RWPE2 (cell line): Measurements from ENCODE around the gene SLC1A3.
A peak's percentile ranks its signal among the peaks of the same experiment; 100 is the strongest.

ENCODE experiments used
- ATAC-seq: fragments of 200-7000 bp; cut with Tn5 transposase; 3 replicates; pipeline ENCODE4 v1.9.1; 2021; ENCODE audit warnings: low read depth
- DNase-seq: peaks from one replicate; pipeline ENCODE4 v3.0.0-alpha.2; 2020; ENCODE audit warnings: low spot score
- H3K27ac ChIP-seq: fragments of 450-650 bp; 2 replicates; pipeline ENCODE4 v1.5.1; 2017; ENCODE audit warnings: mild to moderate bottlenecking; ENCODE audit not compliant: poor library complexity, severe bottlenecking
- H3K27me3 ChIP-seq: fragments of 250-450 bp; sonication (Bioruptor Pico); 2 replicates; pipeline ENCODE4 v1.5.1; 2021; ENCODE audit warnings: mild to moderate bottlenecking, moderate library complexity; ENCODE audit not compliant: insufficient read depth, poor library complexity, severe bottlenecking
- H3K36me3 ChIP-seq: fragments of 250-450 bp; sonication (Bioruptor Pico); 2 replicates; pipeline ENCODE4 v1.5.1; 2020; ENCODE audit warnings: low read depth, mild to moderate bottlenecking, moderate library complexity
- H3K4me1 ChIP-seq: fragments of 250-450 bp; sonication (Bioruptor Pico); 2 replicates; pipeline ENCODE4 v1.5.1; 2021; ENCODE audit warnings: mild to moderate bottlenecking, moderate library complexity; ENCODE audit not compliant: insufficient read depth, poor library complexity, severe bottlenecking
- H3K4me3 ChIP-seq: fragments of 250-450 bp; sonication (Bioruptor Pico); 2 replicates; pipeline ENCODE4 v1.5.1; 2021; ENCODE audit warnings: mild to moderate bottlenecking, moderate library complexity; ENCODE audit not compliant: severe bottlenecking
- H3K9me3 ChIP-seq: fragments of 250-450 bp; sonication (Bioruptor Pico); 2 replicates; pipeline ENCODE4 v1.5.1; 2021; ENCODE audit warnings: mild to moderate bottlenecking, moderate library complexity; ENCODE audit not compliant: severe bottlenecking
- TF ChIP-seq, protein P1 (sequence below): fragments of 450-650 bp; IDR thresholded peaks from one replicate; pipeline ENCODE4 v1.5.1; 2017; ENCODE audit warnings: mild to moderate bottlenecking, moderate library complexity; ENCODE audit not compliant: poor library complexity, severe bottlenecking

Gene SLC1A3

DNA sequence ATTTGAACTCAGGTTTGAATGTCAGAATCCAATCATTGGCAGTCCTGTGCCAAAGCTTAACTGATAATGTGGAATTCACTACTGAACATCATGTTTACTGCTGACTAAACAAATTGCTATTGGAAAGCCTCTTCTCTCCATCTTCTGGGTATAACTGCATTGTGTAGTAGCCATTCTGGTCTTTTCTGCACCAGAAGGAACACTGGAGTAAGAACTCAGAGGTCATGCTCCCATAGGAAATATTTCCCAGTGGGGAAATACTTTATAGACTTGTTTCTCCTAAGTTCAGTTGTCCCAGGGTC is 25.9 kb downstream of the SLC1A3 start:
- no peaks in the 10 kb centered on the region for H3K9me3 ChIP-seq
- ATAC-seq = no peak
- TF ChIP-seq, protein P1, sequence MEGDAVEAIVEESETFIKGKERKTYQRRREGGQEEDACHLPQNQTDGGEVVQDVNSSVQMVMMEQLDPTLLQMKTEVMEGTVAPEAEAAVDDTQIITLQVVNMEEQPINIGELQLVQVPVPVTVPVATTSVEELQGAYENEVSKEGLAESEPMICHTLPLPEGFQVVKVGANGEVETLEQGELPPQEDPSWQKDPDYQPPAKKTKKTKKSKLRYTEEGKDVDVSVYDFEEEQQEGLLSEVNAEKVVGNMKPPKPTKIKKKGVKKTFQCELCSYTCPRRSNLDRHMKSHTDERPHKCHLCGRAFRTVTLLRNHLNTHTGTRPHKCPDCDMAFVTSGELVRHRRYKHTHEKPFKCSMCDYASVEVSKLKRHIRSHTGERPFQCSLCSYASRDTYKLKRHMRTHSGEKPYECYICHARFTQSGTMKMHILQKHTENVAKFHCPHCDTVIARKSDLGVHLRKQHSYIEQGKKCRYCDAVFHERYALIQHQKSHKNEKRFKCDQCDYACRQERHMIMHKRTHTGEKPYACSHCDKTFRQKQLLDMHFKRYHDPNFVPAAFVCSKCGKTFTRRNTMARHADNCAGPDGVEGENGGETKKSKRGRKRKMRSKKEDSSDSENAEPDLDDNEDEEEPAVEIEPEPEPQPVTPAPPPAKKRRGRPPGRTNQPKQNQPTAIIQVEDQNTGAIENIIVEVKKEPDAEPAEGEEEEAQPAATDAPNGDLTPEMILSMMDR = no peak
- H3K4me1 ChIP-seq = no peaks in the 10 kb centered on the region
- no peaks in the 10 kb centered on the region for H3K36me3 ChIP-seq
- H3K4me3 ChIP-seq = no peak overlapping the region
- H3K27ac ChIP-seq = no peak overlapping the region
- DNase-seq = no peak
- no peaks in the 10 kb centered on the region for H3K27me3 ChIP-seq

DNA sequence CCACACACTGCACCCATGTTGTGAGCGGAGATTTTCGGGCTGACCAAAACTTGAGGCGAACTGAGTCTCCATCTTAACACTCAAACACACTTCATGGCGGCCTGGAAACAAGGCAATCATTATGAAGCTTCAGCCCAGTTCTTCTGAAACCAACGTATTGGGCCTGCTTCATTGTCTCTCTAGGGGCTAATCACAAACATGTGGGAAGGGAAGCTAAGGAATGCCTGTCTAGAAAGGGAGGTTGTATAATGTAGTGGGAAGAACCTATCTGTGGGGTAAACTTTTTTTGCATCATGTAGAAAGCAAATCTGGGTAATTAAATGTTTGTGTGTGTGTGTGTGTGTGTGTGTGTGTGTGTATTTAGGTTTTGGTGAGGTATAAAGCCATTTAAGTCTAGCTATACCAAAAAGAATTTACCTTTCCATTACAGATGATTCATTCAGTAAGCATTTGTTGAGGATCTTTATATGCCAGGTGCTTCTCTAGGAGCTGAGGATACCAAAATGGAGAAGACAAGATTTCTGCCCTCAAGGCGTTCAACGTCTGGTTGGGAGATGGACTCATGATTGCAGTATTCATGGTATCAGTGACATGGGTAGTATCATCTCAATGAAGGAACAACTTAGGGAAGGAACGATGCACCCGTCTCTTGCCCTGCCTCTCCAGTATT is 29.4 kb downstream of the SLC1A3 start:
- H3K4me1 ChIP-seq = peaks cover 1% of the 10 kb centered on the region
- no peaks in the 10 kb centered on the region for H3K36me3 ChIP-seq

DNA sequence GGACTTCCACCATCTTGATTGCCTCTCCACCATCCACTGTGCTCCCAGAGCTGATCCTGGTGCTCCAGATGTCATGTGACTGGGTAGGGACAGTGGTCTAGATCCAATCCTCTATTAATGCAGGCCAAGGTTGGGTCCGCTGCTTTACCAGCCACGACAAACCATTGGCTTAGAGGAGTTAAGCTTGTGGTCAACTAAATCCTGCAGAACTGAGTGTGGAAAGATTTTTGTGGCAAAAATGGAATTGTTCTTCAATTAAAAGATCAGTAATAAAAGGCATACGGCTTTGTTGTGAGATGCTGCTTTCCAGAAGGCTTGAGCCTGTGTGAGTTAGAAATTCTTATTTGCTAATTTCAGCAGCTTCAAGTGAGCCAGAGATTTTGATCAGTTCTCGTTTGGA is 30.7 kb downstream of the SLC1A3 start:
- Histone ChIP-seq H3K27ac (no peak overlapping the region), H3K27me3 (no peaks in the 10 kb centered on the region), H3K4me1 (peaks cover 6% of the 10 kb centered on the region), H3K36me3 (no peaks in the 10 kb centered on the region), H3K9me3 (no peaks in the 10 kb centered on the region), H3K4me3 (no peak overlapping the region)
- no peak for ATAC-seq
- TF ChIP-seq, protein P1 = no peak
- DNase-seq = no peak

More for the DNA sequence above, 29.4 kb downstream of the SLC1A3 start:
- TF ChIP-seq, protein P1 = no peak
- Histone ChIP-seq H3K27me3 (no peaks in the 10 kb centered on the region), H3K4me3 (no peak overlapping the region), H3K27ac (no peak overlapping the region), H3K9me3 (no peaks in the 10 kb centered on the region)
- DNase-seq (no peak), ATAC-seq (peak; percentile 68)

DNA sequence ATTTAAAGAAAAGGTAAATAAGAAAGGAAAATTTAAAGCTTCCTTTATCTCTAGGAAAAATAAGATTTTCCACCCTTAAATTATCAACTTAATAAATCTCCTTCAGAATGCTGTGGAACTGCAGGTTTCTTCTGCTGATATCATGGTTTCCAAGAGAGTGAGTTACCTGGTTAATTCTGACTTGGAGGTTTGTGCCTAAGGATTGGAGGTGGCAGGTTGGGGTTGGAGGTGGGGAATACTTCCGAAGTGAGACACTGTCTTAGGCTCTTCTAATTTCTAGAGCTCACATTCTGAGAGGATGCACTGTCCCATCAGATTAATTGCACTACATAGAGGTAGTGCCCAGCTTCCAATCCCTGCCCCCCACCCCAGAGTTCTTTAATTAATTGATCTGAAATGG is 31.1 kb downstream of the SLC1A3 start:
- ATAC-seq = no peak
- H3K4me3 ChIP-seq = no peak overlapping the region
- H3K4me1 ChIP-seq = peaks cover 6% of the 10 kb centered on the region
- no peak for DNase-seq
- no peaks in the 10 kb centered on the region for H3K36me3 ChIP-seq
- no peak overlapping the region for H3K27ac ChIP-seq
- H3K9me3 ChIP-seq = no peaks in the 10 kb centered on the region
- no peaks in the 10 kb centered on the region for H3K27me3 ChIP-seq
- TF ChIP-seq, protein P1 = no peak

DNA sequence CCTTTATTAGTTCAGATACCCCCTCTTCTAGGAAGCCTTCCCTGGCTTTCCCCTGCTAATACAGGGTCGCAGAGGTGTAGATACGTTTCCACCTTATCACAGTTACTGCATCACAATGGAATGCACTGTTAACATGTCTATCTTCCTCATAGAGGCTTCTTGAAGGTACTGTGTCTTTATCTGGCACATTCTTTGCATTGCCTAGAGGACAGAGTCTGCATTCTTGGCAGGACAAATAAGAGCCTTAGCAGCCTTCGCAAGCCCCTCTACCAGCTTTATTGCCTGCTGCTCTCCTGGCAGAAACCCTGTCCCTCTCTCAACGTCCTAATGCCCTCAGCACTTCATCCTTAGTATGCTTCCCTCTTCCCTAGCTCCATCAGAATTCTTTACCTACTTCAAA is 31.6 kb downstream of the SLC1A3 start:
- Histone ChIP-seq H3K9me3 (no peaks in the 10 kb centered on the region), H3K27ac (no peak overlapping the region), H3K4me3 (no peak overlapping the region), H3K27me3 (no peaks in the 10 kb centered on the region), H3K36me3 (no peaks in the 10 kb centered on the region), H3K4me1 (peaks cover 6% of the 10 kb centered on the region)
- ATAC-seq (0 out of 3 replicates have a peak, but pooled peaks have one; percentile 27), DNase-seq (no peak)
- TF ChIP-seq, protein P1 = no peak
